Measurements from ENCODE around the gene RPRD1A.

The RPRD1A gene

GRCh38 chr18:36108196-36108595 is 40.8 kb upstream of the RPRD1A start:
- no peak for DNase-seq (ENCODE audit: low read depth)
- no peak for TF ChIP-seq CTCF (IDR thresholded peaks at IDR 0.05; ENCODE audit: insufficient read depth, low read depth, low read length, missing control alignments)
- H3K4me3 ChIP-seq (ENCODE audit: low read length): no peak overlapping the region

- H3K4me3 ChIP-seq (ENCODE audit: low read length): no peak overlapping the region
- TF ChIP-seq CTCF (IDR thresholded peaks at IDR 0.05; ENCODE audit: insufficient read depth, low read depth, low read length, missing control alignments): no peak
- no peak for DNase-seq (ENCODE audit: low read depth)
Observed at GRCh38 chr18:36107477-36107876, 40.1 kb upstream of the RPRD1A start.

- TF ChIP-seq CTCF (IDR thresholded peaks at IDR 0.05; ENCODE audit: insufficient read depth, low read depth, low read length, missing control alignments): no peak
- DNase-seq (ENCODE audit: low read depth): no peak
- H3K4me3 ChIP-seq (ENCODE audit: low read length): no peak overlapping the region
Observed at GRCh38 chr18:36104749-36105148, 37.4 kb upstream of the RPRD1A start.

- peak; percentile 80 for DNase-seq (ENCODE audit: low read depth)
- no peak overlapping the region for H3K4me3 ChIP-seq (ENCODE audit: low read length)
- no peak for TF ChIP-seq CTCF (IDR thresholded peaks at IDR 0.05; ENCODE audit: insufficient read depth, low read depth, low read length, missing control alignments)
Observed at GRCh38 chr18:36101943-36102342, 34.6 kb upstream of the RPRD1A start.

- H3K4me3 ChIP-seq (ENCODE audit: low read length): no peak overlapping the region
- no peak for DNase-seq (ENCODE audit: low read depth)
- no peak for TF ChIP-seq CTCF (IDR thresholded peaks at IDR 0.05; ENCODE audit: insufficient read depth, low read depth, low read length, missing control alignments)
Observed at GRCh38 chr18:36099311-36099710, 32.0 kb upstream of the RPRD1A start.

GRCh38 chr18:36096955-36097354 is 29.6 kb upstream of the RPRD1A start:
- no peak for TF ChIP-seq CTCF (IDR thresholded peaks at IDR 0.05; ENCODE audit: insufficient read depth, low read depth, low read length, missing control alignments)
- no peak overlapping the region for H3K4me3 ChIP-seq (ENCODE audit: low read length)
- no peak for DNase-seq (ENCODE audit: low read depth)

GRCh38 chr18:36095936-36096519 is 28.7 kb upstream of the RPRD1A start:
- H3K4me3 ChIP-seq (ENCODE audit: low read length): no peak overlapping the region
- peak; percentile 48 for TF ChIP-seq CTCF (IDR thresholded peaks at IDR 0.05; ENCODE audit: insufficient read depth, low read depth, low read length, missing control alignments)
- peak; percentile 77 for DNase-seq (ENCODE audit: low read depth)

Data from epithelial cell of esophagus (primary cell).